GM12801 (cell line): ENCODE results near the gene PRR7.

Source experiments
- TF ChIP-seq, protein P1 (sequence below): IDR thresholded peaks from one replicate; pipeline ENCODE4 v1.5.1; 2011; ENCODE audit warnings: control low read depth; ENCODE audit not compliant: insufficient read length; ENCODE audit errors: extremely low read depth

Gene PRR7

DNA sequence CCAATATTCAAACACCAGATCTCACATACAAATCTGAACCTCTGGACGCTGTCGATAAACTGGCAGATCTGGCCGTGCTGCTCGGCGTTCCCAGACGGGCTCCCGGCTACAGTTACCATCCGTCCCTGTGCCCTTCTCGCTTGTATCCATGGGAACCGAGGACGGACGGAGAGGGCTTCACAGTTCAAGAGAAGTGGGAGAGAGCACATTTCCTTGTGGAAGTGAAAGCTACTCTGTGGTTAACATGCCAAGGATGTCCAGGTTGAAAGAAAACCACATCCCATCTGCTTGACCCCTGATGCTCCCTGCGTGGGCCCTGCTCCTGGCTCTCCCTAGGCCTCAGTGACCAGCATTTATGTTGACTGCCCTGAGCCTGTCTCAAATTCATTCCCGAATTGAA, 33.2 kb downstream of the PRR7 start:
- TF ChIP-seq, protein P1, sequence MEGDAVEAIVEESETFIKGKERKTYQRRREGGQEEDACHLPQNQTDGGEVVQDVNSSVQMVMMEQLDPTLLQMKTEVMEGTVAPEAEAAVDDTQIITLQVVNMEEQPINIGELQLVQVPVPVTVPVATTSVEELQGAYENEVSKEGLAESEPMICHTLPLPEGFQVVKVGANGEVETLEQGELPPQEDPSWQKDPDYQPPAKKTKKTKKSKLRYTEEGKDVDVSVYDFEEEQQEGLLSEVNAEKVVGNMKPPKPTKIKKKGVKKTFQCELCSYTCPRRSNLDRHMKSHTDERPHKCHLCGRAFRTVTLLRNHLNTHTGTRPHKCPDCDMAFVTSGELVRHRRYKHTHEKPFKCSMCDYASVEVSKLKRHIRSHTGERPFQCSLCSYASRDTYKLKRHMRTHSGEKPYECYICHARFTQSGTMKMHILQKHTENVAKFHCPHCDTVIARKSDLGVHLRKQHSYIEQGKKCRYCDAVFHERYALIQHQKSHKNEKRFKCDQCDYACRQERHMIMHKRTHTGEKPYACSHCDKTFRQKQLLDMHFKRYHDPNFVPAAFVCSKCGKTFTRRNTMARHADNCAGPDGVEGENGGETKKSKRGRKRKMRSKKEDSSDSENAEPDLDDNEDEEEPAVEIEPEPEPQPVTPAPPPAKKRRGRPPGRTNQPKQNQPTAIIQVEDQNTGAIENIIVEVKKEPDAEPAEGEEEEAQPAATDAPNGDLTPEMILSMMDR: no peak

DNA sequence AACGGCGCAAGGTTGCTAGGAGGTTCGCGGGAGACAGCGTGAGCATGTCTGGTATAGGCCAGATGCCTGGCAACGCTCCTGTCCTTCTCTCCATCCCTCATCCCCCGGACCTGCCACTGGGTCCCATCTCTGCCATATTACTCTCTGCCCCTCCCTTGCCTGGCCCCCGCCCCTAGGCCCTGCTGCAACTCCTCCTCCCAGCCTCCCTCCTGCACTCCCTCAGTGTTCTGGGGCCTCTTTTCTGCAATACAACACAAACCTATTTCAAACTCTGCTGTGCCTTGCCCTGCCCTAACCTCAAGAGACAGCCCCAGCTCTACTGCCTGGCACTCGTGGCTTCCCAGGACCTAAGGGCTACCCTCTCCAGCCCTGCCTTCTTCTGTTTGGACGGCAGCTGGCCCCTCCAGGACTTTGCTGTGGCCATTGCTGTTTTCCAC, 35.8 kb downstream of the PRR7 start:
- TF ChIP-seq, protein P1: no peak

DNA sequence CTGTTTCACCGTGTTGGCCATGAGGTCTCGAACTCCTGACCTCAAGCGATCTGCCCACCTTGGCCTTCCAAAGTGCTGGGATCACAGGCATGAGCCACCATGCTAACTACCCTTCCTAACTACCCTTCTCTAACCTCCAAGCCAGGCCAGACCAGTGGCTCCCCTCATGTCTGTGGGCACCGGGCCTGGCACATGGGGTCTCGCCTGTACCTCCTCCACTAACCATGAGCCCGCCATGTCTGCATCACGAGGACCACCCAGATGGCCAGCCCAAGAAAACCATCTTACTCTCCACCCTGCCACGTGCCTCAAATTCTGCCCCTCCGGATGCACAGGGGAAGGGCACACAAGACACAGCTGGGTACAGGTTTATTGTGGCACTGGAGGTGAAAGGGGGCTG, 36.4 kb downstream of the PRR7 start:
- TF ChIP-seq, protein P1: no peak

DNA sequence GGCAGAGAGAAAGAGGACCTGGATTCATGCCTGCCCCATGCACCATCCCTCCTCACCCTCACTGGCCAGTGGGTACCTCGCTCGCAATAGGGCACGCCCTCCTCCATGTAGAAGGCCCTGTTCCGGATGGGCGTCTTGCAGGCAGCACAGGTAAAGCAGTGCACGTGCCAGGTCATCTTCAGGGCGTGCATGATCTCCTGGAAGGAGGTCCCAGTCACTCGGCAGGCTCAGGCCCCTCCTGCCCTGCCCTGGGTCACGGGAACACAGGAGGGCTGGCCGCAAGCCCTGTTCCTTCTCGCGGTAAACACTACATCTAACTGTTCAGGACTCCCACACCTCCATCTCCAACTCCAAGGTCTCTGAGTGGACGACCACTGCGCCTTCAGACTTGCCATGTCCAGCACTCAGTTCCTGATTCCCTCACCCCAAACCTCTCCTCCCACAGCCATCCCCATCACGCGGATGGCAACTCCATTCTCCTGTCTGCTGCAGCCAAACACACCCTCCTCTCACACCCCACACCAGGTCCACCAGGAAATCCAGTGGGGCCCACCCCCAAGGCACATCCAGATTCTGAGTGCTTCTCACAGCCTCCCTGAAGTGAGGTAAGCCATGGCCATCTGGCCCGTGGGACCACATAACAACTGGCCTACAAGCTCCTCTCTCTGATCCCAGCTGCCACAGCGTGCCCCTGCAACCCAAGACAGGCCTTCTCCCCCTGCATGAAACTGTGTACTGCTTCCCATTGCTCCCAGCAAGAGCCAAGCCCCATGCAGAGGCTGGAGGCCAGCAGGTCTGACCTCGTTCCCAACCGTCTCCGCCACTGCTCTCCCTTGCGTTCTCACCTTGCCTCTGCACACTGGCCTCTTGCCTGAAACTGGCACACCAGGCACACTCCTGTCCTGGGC, 37.6 kb downstream of the PRR7 start:
- TF ChIP-seq, protein P1: no peak

DNA sequence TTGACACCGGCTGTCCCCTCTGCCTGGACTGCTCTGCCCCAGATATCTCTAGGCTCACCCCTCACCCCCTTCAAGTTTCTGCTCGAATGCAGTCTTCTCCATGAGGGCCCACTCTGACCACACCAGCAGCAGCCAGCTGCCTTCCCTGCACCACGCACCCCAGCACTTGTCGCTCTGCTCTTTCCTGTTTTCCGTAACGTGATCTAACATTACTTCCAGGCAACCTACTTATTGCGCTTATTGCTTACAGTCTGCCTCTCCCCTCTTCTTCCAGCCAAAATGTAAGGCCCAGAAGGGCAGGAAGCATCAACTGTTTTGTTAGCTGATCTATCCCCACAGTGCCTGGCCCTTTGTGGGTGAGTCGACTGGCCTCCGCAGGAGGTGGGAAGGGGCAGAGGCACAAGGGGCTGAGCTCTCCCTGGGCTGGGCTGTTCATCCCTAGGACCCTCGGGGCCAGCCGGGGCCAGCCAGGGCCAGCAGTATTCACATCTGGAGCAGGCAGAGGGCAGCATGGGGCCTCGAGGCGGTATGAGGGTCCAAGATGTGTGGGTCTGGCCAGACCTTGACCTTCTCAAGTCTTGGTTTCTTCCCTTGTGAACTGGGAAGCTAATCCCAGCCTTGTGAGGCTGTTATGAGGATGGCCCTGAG, 38.4 kb downstream of the PRR7 start:
- TF ChIP-seq, protein P1: no peak

DNA sequence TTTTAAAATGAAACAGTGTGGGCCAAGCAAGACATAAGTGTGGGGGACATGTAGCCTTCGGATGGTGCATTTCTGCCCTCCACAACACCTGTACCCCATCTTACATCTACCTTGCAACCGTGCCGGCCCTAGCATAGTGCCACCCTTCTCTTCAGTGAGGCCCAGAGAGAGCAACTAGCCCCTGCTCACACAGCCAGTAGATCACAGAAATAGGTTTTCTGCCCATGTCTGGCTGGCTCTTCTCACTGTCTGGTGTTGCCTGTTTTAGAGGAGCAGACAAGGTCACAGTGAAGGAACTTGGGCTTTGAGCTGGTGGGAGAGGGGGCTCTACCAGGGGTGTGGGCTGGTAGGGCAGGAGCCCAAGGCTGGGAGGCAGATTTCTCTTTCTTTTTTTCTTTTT, 39.6 kb downstream of the PRR7 start:
- TF ChIP-seq, protein P1: no peak

DNA sequence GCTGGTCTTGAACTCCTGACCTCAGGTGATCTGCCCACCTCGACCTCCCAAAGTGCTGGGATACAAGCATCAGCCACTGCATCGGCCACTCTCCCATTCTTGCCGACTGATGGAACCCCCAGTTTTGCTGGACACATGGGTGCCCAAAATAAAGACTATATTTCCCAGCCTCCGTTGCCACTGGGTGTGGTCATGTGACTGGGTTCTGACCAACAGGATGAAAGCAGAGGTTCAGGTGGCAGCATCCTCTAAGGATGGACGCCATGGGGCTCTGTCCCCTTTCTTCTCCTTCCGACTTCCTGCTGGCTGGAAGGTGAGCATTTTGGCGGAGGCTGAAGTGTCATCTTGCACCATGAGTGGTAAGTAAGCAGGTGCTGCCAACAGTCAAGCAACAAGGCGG, 40.5 kb downstream of the PRR7 start:
- TF ChIP-seq, protein P1: no peak
